ENCODE data around the gene DDN.

DDN gene

DNA sequence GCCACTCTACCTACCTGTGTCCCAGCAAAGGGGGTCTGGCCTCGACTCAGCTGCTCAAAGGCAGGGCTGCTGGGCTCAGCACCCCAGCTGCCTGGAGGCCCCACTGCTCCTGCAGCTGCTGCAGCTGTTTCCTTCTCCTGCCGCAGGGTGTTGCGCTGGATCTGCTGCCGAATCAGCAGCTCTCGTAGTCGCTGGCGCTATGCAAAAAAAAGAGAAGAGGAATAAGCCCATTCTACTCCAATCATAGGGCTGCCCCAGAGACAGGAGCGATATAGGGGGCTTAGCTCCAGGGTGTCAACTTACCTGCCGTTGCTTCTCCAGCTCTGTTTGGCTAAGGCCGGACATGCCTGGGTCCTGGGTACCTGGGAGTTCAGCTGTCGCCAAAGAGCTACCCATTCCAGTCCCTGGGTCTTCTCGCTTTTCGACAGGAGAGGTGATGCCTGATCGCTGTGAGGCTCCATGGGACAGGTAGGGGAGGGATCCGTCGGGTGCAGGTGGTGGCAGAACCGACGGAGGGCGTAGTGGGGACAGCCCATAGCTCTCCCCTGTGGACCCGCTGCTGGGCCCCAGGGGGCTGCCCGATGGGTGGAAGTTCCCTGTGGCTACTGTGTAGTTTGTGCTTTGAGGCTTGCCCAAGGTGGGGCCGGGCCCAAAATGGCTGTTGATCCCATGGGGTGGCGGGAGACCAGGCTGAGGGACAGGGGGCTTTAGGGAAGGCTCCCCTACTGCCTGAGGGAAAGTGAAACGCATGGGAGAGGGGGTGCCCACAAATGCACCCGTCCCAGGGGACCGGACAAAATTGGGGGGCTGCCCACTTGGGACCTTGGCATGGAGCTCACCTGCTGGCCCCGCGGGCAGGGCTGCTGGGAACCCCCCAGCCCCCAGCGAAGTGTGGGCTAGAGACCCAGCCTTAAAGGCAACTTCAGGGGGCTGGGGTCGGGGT, 40.5 kb upstream of the DDN start:
- H3K9ac ChIP-seq (ENCODE audit: low read depth in 1 of 2, low read length in 2 of 2), result no peak overlapping the region
- no peaks in the 10 kb centered on the region for H3K4me1 ChIP-seq (ENCODE audit: control insufficient read depth in 2 of 2, insufficient read depth in 2 of 2, low read length in 2 of 2)
- H3K9me3 ChIP-seq (ENCODE audit: control insufficient read depth in 2 of 2, low read length in 2 of 2), result no peaks in the 10 kb centered on the region
- H3K4me3 ChIP-seq (ENCODE audit: low read length in 2 of 2), result no peak overlapping the region
- H3K27ac ChIP-seq (ENCODE audit: low read depth in 2 of 2, low read length in 2 of 2), result no peak overlapping the region
- no peaks in the 10 kb centered on the region for H3K27me3 ChIP-seq (ENCODE audit: control insufficient read depth in 2 of 2, insufficient read depth in 2 of 2, low read length in 2 of 2)
- peaks cover 76 to 80% of the 10 kb centered on the region in 2 donors for H3K36me3 ChIP-seq (ENCODE audit: control insufficient read depth in 2 of 2, insufficient read depth in 2 of 2, low read length in 2 of 2)

DNA sequence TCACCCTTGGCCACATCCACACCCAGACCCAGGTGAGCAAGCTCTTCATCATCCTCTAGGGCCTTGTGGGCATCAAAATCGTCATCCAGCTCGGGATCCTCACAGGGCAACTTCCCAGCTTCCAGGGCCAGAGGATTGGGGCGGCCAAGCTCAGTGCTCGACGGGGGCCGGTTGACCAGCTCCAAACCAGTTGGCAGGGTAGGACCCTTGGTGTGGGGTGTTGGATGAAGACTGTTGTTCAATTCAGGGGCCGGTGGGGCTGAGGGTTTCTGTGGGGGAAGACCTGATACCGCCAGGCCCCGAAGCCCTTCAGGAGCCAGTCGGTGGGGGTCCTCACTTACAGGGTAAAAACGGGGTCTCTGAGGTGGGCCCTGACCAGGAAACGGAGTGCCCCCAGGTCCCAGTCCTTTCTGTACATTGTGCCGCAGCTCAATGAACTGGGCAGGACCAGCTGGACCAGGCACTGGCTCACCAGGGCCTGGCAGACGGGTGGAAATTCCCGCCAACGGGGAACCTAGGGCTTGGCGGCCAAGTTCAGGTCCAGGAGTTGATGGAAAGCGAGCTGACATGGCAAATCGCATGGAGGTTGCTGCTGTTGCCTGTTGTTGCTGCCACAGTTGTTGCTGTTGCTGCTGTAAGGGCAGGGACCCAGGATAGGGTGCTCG, 39.2 kb upstream of the DDN start:
- H3K36me3 ChIP-seq (ENCODE audit: control insufficient read depth in 2 of 2, insufficient read depth in 2 of 2, low read length in 2 of 2), result peaks cover 77 to 80% of the 10 kb centered on the region in 2 donors
- no peaks in the 10 kb centered on the region for H3K4me1 ChIP-seq (ENCODE audit: control insufficient read depth in 2 of 2, insufficient read depth in 2 of 2, low read length in 2 of 2)

DNA sequence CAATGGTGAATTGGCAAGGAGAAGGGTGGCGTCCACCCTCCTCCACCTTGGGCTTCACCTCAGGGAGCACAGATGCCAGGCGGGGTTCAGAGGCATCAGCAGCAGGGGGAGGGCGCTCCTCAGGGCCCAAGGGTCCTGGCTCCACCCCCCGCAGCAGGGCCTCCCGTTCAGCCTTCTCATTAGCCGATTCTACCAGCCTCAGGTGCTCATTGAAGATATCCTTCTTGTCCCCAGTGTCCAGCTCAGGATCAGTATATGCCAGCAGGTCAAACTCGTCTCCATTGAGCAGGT, 38.7 kb upstream of the DDN start:
- Histone ChIP-seq H3K27me3 (ENCODE audit: control insufficient read depth in 2 of 2, insufficient read depth in 2 of 2, low read length in 2 of 2) (no peaks in the 10 kb centered on the region), H3K4me3 (ENCODE audit: low read length in 2 of 2) (no peak overlapping the region), H3K4me1 (ENCODE audit: control insufficient read depth in 2 of 2, insufficient read depth in 2 of 2, low read length in 2 of 2) (no peaks in the 10 kb centered on the region), H3K9me3 (ENCODE audit: control insufficient read depth in 2 of 2, low read length in 2 of 2) (no peaks in the 10 kb centered on the region), H3K36me3 (ENCODE audit: control insufficient read depth in 2 of 2, insufficient read depth in 2 of 2, low read length in 2 of 2) (peaks cover 76 to 80% of the 10 kb centered on the region in 2 donors), H3K9ac (ENCODE audit: low read depth in 1 of 2, low read length in 2 of 2) (no peak overlapping the region), H3K27ac (ENCODE audit: low read depth in 2 of 2, low read length in 2 of 2) (no peak overlapping the region)

More for the DNA sequence above, 39.2 kb upstream of the DDN start:
- H3K4me3 ChIP-seq (ENCODE audit: low read length in 2 of 2), result no peak overlapping the region
- no peak overlapping the region for H3K9ac ChIP-seq (ENCODE audit: low read depth in 1 of 2, low read length in 2 of 2)
- no peaks in the 10 kb centered on the region for H3K27me3 ChIP-seq (ENCODE audit: control insufficient read depth in 2 of 2, insufficient read depth in 2 of 2, low read length in 2 of 2)
- no peaks in the 10 kb centered on the region for H3K9me3 ChIP-seq (ENCODE audit: control insufficient read depth in 2 of 2, low read length in 2 of 2)
- no peak overlapping the region for H3K27ac ChIP-seq (ENCODE audit: low read depth in 2 of 2, low read length in 2 of 2)

DNA sequence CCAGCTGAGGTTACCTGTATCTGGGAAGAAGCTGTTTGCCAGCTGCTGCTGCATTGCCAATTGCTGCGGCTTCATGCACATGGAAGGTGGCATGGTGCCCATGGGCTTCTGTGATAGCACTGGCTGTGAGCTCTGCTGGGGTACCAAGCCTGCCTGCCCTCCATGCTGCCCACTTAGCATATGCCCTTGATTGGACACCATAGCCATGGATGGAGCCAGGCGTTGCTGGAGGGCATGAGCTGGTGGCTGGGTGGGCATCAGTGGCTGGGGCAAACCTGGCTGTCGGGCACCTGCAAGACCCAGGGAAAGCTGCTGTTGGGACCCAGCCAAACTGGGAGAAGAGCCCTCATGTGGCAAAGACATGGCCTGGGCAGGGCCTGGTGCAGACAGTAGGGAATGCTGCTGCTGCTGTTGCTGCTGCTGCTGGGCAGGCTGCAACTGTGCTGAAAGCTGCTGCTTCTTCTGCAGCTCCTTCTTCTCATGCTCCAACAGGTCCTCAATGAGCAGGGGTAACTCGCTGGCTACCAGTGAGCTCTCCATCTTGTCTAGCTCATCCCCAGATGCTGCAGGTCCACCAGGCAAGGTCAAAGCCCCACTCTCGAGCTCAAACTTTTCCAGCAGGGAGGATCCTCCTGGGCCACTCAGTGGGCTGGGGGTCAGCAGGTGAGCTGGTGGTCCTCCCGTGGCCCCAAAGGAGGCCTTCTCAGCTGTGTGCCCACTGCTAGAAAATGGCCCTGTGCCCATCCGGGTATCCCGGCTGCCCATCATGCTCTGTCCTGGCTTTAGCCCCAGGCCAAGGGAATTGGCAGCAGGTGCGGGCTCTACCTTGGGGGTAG, 38.2 kb upstream of the DDN start:
- no peaks in the 10 kb centered on the region for H3K9me3 ChIP-seq (ENCODE audit: control insufficient read depth in 2 of 2, low read length in 2 of 2)
- no peaks in the 10 kb centered on the region for H3K27me3 ChIP-seq (ENCODE audit: control insufficient read depth in 2 of 2, insufficient read depth in 2 of 2, low read length in 2 of 2)
- no peak overlapping the region for H3K27ac ChIP-seq (ENCODE audit: low read depth in 2 of 2, low read length in 2 of 2)
- H3K4me1 ChIP-seq (ENCODE audit: control insufficient read depth in 2 of 2, insufficient read depth in 2 of 2, low read length in 2 of 2), result no peaks in the 10 kb centered on the region
- no peak overlapping the region for H3K4me3 ChIP-seq (ENCODE audit: low read length in 2 of 2)
- H3K9ac ChIP-seq (ENCODE audit: low read depth in 1 of 2, low read length in 2 of 2), result no peak overlapping the region
- H3K36me3 ChIP-seq (ENCODE audit: control insufficient read depth in 2 of 2, insufficient read depth in 2 of 2, low read length in 2 of 2), result peaks cover 76 to 80% of the 10 kb centered on the region in 2 donors

DNA sequence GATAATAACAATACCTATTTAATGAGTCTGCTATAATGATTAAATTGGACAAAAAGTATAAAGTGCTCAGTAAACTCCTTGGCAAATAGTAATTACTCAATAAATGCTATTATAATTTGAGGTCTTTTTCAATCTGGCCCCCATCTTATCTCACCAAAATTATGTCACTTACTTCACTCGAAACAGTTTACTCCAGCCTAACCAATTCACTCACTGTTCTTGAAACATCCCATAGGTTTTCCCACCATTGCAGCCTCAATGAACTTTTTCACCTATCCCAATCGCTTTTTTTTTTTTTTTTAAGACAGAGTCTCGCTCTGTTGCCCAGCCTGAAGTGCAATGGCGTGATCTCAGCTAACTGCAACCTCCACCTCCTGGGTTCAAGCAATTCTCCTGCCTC, 36.9 kb upstream of the DDN start:
- Histone ChIP-seq H3K4me3 (ENCODE audit: low read length in 2 of 2) (no peak overlapping the region), H3K36me3 (ENCODE audit: control insufficient read depth in 2 of 2, insufficient read depth in 2 of 2, low read length in 2 of 2) (peaks cover 75 to 79% of the 10 kb centered on the region in 2 donors), H3K4me1 (ENCODE audit: control insufficient read depth in 2 of 2, insufficient read depth in 2 of 2, low read length in 2 of 2) (no peaks in the 10 kb centered on the region), H3K27ac (ENCODE audit: low read depth in 2 of 2, low read length in 2 of 2) (no peak overlapping the region), H3K9me3 (ENCODE audit: control insufficient read depth in 2 of 2, low read length in 2 of 2) (no peaks in the 10 kb centered on the region), H3K9ac (ENCODE audit: low read depth in 1 of 2, low read length in 2 of 2) (no peak overlapping the region), H3K27me3 (ENCODE audit: control insufficient read depth in 2 of 2, insufficient read depth in 2 of 2, low read length in 2 of 2) (no peaks in the 10 kb centered on the region)

DNA sequence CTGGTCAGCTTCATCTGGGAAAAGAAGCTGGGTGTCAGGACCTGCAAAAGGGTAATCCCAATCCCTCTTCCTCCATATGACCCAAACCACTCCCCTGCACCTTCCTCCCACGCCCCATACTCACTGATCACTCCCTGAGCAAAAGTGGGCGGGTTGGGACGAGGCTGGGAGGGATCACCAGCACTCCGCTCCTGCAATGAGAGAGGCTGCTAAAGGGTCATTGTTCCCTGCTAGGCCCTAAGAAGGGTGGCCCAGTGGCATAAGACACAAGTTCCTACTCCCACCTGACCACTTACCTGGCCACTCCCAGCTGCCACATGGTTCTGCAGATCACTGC, 35.1 kb upstream of the DDN start:
- Histone ChIP-seq H3K36me3 (ENCODE audit: control insufficient read depth in 2 of 2, insufficient read depth in 2 of 2, low read length in 2 of 2) (peaks cover 71 to 82% of the 10 kb centered on the region in 2 donors), H3K27me3 (ENCODE audit: control insufficient read depth in 2 of 2, insufficient read depth in 2 of 2, low read length in 2 of 2) (no peaks in the 10 kb centered on the region), H3K9me3 (ENCODE audit: control insufficient read depth in 2 of 2, low read length in 2 of 2) (no peaks in the 10 kb centered on the region), H3K4me3 (ENCODE audit: low read length in 2 of 2) (no peak overlapping the region), H3K27ac (ENCODE audit: low read depth in 2 of 2, low read length in 2 of 2) (no peak overlapping the region), H3K4me1 (ENCODE audit: control insufficient read depth in 2 of 2, insufficient read depth in 2 of 2, low read length in 2 of 2) (no peaks in the 10 kb centered on the region), H3K9ac (ENCODE audit: low read depth in 1 of 2, low read length in 2 of 2) (no peak overlapping the region)

DNA sequence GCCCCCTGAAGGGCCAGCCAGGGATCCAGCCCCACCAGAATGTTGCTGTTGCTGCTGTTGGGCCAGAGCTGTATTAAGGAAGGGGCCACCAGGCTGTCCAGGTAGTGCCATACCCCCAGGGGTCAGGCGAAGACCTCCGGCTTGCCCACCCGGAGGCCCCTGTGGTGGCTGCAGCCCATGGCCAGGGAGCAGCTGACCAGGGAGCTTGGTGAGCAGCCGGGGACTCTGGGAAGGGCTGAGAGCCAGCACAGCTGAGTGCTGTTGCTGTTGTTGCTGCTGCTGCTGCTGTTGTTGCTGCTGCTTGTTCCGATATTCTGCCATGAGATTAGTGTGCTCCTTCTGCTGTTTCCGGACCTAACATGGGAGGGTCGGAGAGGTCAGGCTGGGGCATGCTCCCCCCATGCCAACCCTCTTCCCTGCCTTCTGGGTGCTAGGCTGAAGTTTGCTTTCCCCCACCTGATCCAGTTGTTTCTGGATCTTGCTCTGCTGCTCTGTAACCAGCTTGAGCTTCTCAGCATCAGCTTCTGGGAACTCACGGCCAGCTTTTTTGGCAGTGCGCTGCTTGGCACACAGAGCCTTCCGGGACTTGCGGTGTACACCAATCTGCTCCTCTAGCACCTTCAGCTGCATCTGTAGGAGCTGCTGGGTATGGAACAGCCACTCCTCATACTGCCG, 34.6 kb upstream of the DDN start:
- no peaks in the 10 kb centered on the region for H3K4me1 ChIP-seq (ENCODE audit: control insufficient read depth in 2 of 2, insufficient read depth in 2 of 2, low read length in 2 of 2)
- H3K27ac ChIP-seq (ENCODE audit: low read depth in 2 of 2, low read length in 2 of 2), result no peak overlapping the region
- no peak overlapping the region for H3K4me3 ChIP-seq (ENCODE audit: low read length in 2 of 2)
- no peaks in the 10 kb centered on the region for H3K9me3 ChIP-seq (ENCODE audit: control insufficient read depth in 2 of 2, low read length in 2 of 2)
- no peak overlapping the region for H3K9ac ChIP-seq (ENCODE audit: low read depth in 1 of 2, low read length in 2 of 2)
- H3K36me3 ChIP-seq (ENCODE audit: control insufficient read depth in 2 of 2, insufficient read depth in 2 of 2, low read length in 2 of 2), result peaks cover 71 to 82% of the 10 kb centered on the region in 2 donors
- no peaks in the 10 kb centered on the region for H3K27me3 ChIP-seq (ENCODE audit: control insufficient read depth in 2 of 2, insufficient read depth in 2 of 2, low read length in 2 of 2)

DNA sequence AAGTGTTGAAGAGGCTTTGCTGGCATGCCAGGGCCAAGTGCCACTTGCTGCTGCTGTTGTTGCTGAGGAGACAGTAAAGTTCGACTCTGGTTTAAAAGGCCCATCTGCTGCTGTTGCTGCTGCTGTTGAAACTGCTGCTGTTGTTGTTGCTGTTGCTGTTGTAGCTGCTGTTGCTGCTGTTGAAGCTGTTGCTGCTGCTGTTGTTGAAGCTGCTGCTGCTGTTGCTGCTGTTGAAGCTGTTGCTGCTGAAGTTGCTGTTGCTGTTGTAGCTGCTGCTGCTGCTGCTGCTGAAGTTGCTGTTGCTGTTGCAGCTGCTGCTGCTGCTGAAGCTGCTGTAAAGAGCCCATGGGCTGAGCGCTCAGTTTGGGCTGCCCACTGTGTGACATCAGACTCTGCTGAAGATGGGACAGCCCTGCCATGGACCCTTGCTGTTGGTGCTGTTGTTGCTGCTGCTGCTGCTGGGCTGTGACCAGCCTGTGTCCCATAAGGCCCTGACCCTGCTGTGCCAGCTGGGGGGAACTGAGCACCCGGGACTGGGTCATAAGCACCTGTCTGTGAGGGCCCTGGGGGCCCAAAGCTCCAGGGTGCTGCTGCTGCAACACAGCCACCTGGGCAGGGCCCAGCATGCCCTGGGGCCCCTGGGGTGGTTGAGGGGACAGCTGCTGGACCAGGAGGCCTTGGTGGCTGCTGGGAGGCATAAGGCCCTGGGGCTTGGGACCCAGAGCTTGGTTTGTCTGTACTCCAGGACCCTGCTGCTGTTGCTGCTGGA, 33.7 kb upstream of the DDN start:
- peaks cover 71 to 82% of the 10 kb centered on the region in 2 donors for H3K36me3 ChIP-seq (ENCODE audit: control insufficient read depth in 2 of 2, insufficient read depth in 2 of 2, low read length in 2 of 2)
- H3K9me3 ChIP-seq (ENCODE audit: control insufficient read depth in 2 of 2, low read length in 2 of 2), result no peaks in the 10 kb centered on the region
- H3K27me3 ChIP-seq (ENCODE audit: control insufficient read depth in 2 of 2, insufficient read depth in 2 of 2, low read length in 2 of 2), result no peaks in the 10 kb centered on the region
- no peak overlapping the region for H3K4me3 ChIP-seq (ENCODE audit: low read length in 2 of 2)
- H3K4me1 ChIP-seq (ENCODE audit: control insufficient read depth in 2 of 2, insufficient read depth in 2 of 2, low read length in 2 of 2), result no peaks in the 10 kb centered on the region
- no peak overlapping the region for H3K9ac ChIP-seq (ENCODE audit: low read depth in 1 of 2, low read length in 2 of 2)
- H3K27ac ChIP-seq (ENCODE audit: low read depth in 2 of 2, low read length in 2 of 2), result no peak overlapping the region

DNA sequence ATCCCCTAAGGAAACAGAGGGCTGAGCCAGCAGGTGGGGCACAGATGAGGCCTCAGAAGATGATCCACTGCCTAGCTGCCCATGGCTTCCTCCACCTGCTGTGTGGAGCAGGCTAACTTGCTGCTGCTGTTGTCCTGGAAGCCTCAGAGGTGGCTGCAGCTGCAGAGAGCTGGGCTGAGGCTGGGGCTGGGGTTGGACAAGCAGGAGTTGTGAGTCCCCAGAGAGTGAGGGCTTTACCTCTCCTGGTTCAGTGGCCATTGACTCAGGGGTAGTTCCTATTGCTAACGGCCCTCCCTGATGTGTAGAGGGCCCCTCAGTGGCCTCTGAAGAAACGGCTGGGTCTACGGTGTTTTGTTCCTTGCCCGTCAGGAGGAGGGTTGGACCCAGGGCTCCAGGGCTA, 33.1 kb upstream of the DDN start:
- no peak overlapping the region for H3K9ac ChIP-seq (ENCODE audit: low read depth in 1 of 2, low read length in 2 of 2)
- no peaks in the 10 kb centered on the region for H3K4me1 ChIP-seq (ENCODE audit: control insufficient read depth in 2 of 2, insufficient read depth in 2 of 2, low read length in 2 of 2)
- no peaks in the 10 kb centered on the region for H3K27me3 ChIP-seq (ENCODE audit: control insufficient read depth in 2 of 2, insufficient read depth in 2 of 2, low read length in 2 of 2)
- no peaks in the 10 kb centered on the region for H3K9me3 ChIP-seq (ENCODE audit: control insufficient read depth in 2 of 2, low read length in 2 of 2)
- no peak overlapping the region for H3K4me3 ChIP-seq (ENCODE audit: low read length in 2 of 2)
- H3K36me3 ChIP-seq (ENCODE audit: control insufficient read depth in 2 of 2, insufficient read depth in 2 of 2, low read length in 2 of 2), result peaks cover 70 to 82% of the 10 kb centered on the region in 2 donors
- no peak overlapping the region for H3K27ac ChIP-seq (ENCODE audit: low read depth in 2 of 2, low read length in 2 of 2)

Data from mucosa of rectum (tissue), 2 donors.